ENCODE results near the gene GNLY. TPM values are rescaled to one million over a fixed set of nuclear protein-coding genes. Genes with fewer than 3 reads are reported as not detected.

GNLY gene
- polyA plus RNA-seq, 1 of the 3 experiments (the other 2 are of a cell fraction): not detected

- TF ChIP-seq CTCF (IDR thresholded peaks at IDR 0.05) (no peak), PBX3 (IDR thresholded peaks at IDR 0.05) (no peak), FOXJ3 (CRISPR knock-in tag; IDR thresholded peaks at IDR 0.05) (no peak), TCF12 (IDR thresholded peaks at IDR 0.05) (no peak), USF2 (IDR thresholded peaks at IDR 0.05; ENCODE audit: borderline replicate concordance, low read depth, low read length) (no peak), MEF2A (IDR thresholded peaks at IDR 0.05; ENCODE audit: borderline replicate concordance, low read depth) (no peak)
Observed at GRCh38 chr2:85680707-85681371, 13.3 kb upstream of the GNLY start (continued).

- Histone ChIP-seq H3K9me2 (no peaks in the 10 kb centered on the region), H3K4me1 (ENCODE audit: control insufficient read depth in 1 of 2, insufficient read depth in 2 of 2, low read depth in 1 of 2, low read length in 1 of 2) (peaks cover 0 to 7% of the 10 kb centered on the region in 2 experiments; a peak in 1 of 4 replicates), H3K4me2 (no peak overlapping the region), H4K20me1 (ENCODE audit: insufficient read depth) (no peaks in the 10 kb centered on the region), H3K27me3 (ENCODE audit: insufficient read depth) (no peaks in the 10 kb centered on the region), H3F3A (replicated peaks; ENCODE audit: insufficient read depth) (peaks cover 3% of the 10 kb centered on the region), H2AFZ (ENCODE audit: low read depth) (no peak overlapping the region), H3K79me2 (ENCODE audit: insufficient read depth) (no peaks in the 10 kb centered on the region), H3K4me3 (ENCODE audit: low read depth in 2 of 2, low read length in 1 of 2) (no peak overlapping the region), H3K9ac (no peak overlapping the region), H3K9me3 (no peaks in the 10 kb centered on the region), H3K27ac (ENCODE audit: low read depth in 2 of 2, low read length in 1 of 2) (no peak overlapping the region), H3K36me3 (replicated peaks in 1 of 2; ENCODE audit: control insufficient read depth in 1 of 2, insufficient read depth in 2 of 2, low read length in 1 of 2) (no peaks in the 10 kb centered on the region)
- ChIA-PET POLR2A (interaction anchor here (1.3 kb wide), 1 partner anchor 70 kb away, joined by 3 read pairs; the partner anchor contains the start of gene C2orf68), CTCF (interaction anchor here (2.2 to 4.6 kb wide), 4 partner anchors 17 to 48 kb away, joined by 13 to 63 read pairs (median 22); no protein-coding TSS in a partner anchor)
- WGBS (ENCODE audit: low lambda C conversion rate): 79% methylated on average over 5 of the region's 5 CpGs
- no peak for DNase-seq
- TF ChIP-seq, protein P1, sequence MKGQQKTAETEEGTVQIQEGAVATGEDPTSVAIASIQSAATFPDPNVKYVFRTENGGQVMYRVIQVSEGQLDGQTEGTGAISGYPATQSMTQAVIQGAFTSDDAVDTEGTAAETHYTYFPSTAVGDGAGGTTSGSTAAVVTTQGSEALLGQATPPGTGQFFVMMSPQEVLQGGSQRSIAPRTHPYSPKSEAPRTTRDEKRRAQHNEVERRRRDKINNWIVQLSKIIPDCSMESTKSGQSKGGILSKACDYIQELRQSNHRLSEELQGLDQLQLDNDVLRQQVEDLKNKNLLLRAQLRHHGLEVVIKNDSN (IDR thresholded peaks at IDR 0.05; ENCODE audit: borderline replicate concordance, low read depth): no peak
- TF ChIP-seq ZBTB33 (IDR thresholded peaks at IDR 0.05; ENCODE audit: borderline replicate concordance, low read depth): no peak
- TF ChIP-seq SMC3 (IDR thresholded peaks at IDR 0.05; ENCODE audit: low read depth, low read length): no peak
- no peak for TF ChIP-seq EP300 (IDR thresholded peaks at IDR 0.05; ENCODE audit: borderline replicate concordance in 1 of 2, low read depth in 1 of 2, low read length in 1 of 2)
- no peak for TF ChIP-seq RAD21 (IDR thresholded peaks at IDR 0.05; ENCODE audit: low read length)
- no peak for TF ChIP-seq SIN3A (IDR thresholded peaks at IDR 0.05; ENCODE audit: borderline replicate concordance, low read depth, low read length)
- no peak for TF ChIP-seq EZH2phosphoT487 (IDR thresholded peaks at IDR 0.05; ENCODE audit: borderline replicate concordance, low read depth)
- no peak for TF ChIP-seq RFX5 (IDR thresholded peaks at IDR 0.05; ENCODE audit: low read length)
- no peak for TF ChIP-seq NFIC (IDR thresholded peaks at IDR 0.05; ENCODE audit: borderline replicate concordance)
- TF ChIP-seq IRF3 (IDR thresholded peaks at IDR 0.05; ENCODE audit: low read depth, low read length): no peak
- TF ChIP-seq TCF12 (IDR thresholded peaks at IDR 0.05): no peak
- no peak for TF ChIP-seq GABPA (IDR thresholded peaks at IDR 0.05; ENCODE audit: low read depth)
- no peak for TF ChIP-seq RXRA (IDR thresholded peaks at IDR 0.05; ENCODE audit: borderline replicate concordance, low read depth)
- no peak for TF ChIP-seq MEF2A (IDR thresholded peaks at IDR 0.05; ENCODE audit: borderline replicate concordance, low read depth)
- TF ChIP-seq CHD2 (IDR thresholded peaks at IDR 0.05; ENCODE audit: low read length, partially characterized antibody): no peak
- TF ChIP-seq GATA2 (CRISPR knock-in tag; IDR thresholded peaks at IDR 0.05): no peak
- no peak for TF ChIP-seq TEAD4 (IDR thresholded peaks at IDR 0.05; ENCODE audit: borderline replicate concordance, insufficient read depth)
Observed at GRCh38 chr2:85681372-85681763, 12.8 kb upstream of the GNLY start.
